ENCODE results near the gene EEPD1.
"Not testable (repeated sequence)": the region's sequence is repeated elsewhere in the genome, so short reads cannot be mapped to it uniquely, and the experiment has no call there.

The EEPD1 gene

DNA sequence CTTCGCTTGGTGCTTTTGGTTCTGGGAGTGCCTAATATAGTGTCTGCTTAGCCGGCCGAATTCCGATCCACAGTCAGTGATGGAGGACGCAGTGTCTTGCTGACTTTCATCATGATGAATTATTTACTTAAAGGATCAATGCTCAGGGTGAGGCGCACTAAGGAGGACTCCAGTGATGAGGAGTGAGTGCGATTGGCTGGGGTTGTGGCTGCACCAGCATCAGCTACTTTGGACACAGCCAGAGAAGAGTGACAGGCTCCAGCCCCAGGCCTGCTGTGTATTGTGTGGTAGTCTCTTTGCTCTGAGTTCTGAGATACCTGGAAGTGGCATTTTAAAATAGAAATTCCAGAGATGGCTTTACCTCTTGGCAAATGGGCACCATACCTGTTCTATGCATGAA lies 163.3 kb downstream of the EEPD1 start:
- DNase-seq (ENCODE audit: low read depth in 1 of 2, low spot score in 1 of 2): no peak

DNA sequence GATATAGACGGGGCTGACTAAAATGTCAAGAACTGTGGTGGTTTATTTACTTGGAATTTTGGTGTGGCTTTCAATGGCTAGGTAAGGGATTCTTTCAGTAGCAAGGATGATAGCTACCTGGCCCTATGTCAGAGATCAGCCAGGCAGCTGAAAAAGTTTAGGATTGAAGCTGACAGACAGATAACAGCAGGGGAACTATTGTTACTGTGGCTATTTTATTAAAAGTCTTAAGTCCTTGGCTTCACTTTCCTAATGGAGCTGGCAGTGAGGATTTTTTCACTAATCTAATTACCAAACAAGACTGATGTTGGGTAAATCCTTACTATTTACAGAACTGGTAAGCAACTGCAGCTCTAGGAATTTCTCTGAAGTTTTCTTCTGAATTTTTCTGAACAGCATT lies 164.2 kb downstream of the EEPD1 start:
- no peak for DNase-seq (ENCODE audit: low read depth in 1 of 2, low spot score in 1 of 2)

DNA sequence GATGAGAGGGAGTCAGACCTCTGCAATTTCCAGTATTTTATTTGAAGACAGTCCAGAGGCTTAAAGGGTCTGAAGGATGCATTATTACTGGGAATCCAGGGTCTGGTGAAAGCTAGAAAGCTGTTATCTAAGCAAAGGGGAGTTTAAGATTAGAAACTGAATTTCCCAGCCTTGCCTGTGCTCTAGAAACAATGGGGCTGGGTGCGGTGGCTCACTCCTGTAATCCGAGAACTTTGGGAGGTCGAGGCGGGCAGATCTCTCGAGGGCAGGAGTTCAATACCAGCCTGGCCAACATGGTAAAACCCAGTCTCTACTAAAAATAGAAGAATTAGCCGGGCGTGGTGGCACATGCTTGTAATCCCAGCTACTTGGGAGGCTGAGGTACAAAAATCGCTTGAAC lies 165.1 kb downstream of the EEPD1 start:
- DNase-seq (ENCODE audit: low read depth in 1 of 2, low spot score in 1 of 2): no peak

- DNase-seq (ENCODE audit: low read depth in 1 of 2, low spot score in 1 of 2): not testable (repeated sequence)
These were observed 168.2 kb downstream of the EEPD1 start for GRCh38 chr7:36321284-36321683.

- DNase-seq (ENCODE audit: low read depth in 1 of 2, low spot score in 1 of 2): no peak
These were observed 183.3 kb downstream of the EEPD1 start for GRCh38 chr7:36336390-36336789.

- DNase-seq (ENCODE audit: low read depth in 1 of 2, low spot score in 1 of 2): no peak
These were observed 185.2 kb downstream of the EEPD1 start for GRCh38 chr7:36338256-36338655.

- no peak for DNase-seq (ENCODE audit: low read depth in 1 of 2, low spot score in 1 of 2)
These were observed 190.5 kb downstream of the EEPD1 start for GRCh38 chr7:36343548-36343947.

DNA sequence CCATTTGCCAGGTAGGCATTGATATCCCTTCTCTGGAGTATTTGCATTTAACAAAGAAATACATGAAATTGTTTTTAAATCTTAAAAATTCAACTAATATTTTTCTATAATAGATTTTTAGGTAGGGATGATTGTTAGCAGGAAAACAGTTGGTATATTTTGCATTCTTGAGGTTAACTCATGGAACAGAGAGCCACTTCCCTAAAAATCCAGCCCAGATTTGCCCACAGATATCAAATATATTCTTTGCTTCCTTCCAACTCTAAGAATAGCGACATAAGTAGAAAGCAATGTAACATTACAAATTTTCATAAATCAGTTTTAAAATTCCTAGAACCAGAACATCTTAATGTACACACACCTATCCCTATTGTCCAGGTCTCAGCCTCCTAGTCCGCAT lies 191.6 kb downstream of the EEPD1 start:
- DNase-seq (ENCODE audit: low read depth in 1 of 2, low spot score in 1 of 2): no peak

- DNase-seq (ENCODE audit: low read depth in 1 of 2, low spot score in 1 of 2): no peak
These were observed 193.3 kb downstream of the EEPD1 start for GRCh38 chr7:36346260-36346831.

DNA sequence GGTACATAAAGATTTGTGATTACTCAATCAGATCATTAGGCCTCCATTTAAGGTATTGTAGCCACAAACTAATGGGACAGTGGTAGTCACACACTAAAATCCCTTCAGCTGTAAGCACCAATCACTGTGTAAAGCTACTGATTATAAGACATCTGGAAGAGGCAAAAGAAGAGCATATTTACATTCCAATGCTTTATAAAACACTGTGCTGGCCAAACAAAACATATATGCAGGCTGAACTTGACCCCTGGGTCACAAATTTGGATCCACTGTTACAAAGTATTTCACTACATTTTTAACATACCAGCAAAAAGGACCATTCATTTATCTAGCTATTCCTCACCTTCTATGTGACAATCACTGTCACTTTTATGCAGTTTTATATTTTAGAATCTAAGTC lies 195.2 kb downstream of the EEPD1 start:
- no peak for DNase-seq (ENCODE audit: low read depth in 1 of 2, low spot score in 1 of 2)

- no peak for DNase-seq (ENCODE audit: low read depth in 1 of 2, low spot score in 1 of 2)
These were observed 195.7 kb downstream of the EEPD1 start for GRCh38 chr7:36348771-36349170.

DNA sequence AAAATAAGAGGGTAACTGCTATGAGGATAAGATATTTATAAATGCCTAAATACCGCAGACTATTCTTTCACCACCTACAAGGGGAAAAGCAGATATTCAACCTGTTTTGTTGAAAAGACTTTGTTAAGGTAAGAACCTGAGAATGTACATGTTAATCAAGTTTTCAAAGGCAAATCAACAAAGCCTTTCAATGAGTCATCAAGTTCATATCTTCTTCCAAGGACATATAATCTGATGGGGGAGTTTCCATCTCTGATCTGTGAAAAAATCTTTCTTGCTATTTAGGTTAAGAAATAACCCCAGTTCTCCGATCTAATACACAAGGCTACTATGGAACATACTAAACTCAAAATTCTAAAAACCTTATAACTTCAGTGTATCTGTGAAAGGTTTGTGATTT lies 196.6 kb downstream of the EEPD1 start:
- DNase-seq (ENCODE audit: low read depth in 1 of 2, low spot score in 1 of 2): no peak
